Osteoblast (primary cell): ENCODE data around the gene SNRPB2. TPM values are rescaled to one million over a fixed set of nuclear protein-coding genes. Genes with fewer than 3 reads are reported as not detected.

Experiments
- DNase-seq: peaks from one replicate; pipeline ENCODE4 v3.0.0; 2011; ENCODE audit warnings: low spot score, mixed read lengths; ENCODE audit not compliant: insufficient read length; ENCODE audit errors: missing footprints
- H2AFZ ChIP-seq: 2 replicates; pipeline ENCODE4 v1.6.0; 2011; ENCODE audit warnings: mild to moderate bottlenecking, low read length
- H3K27ac ChIP-seq: 2 replicates; pipeline ENCODE4 v1.5.1; 2011; ENCODE audit warnings: mild to moderate bottlenecking, low read depth, low read length, moderate library complexity
- H3K27me3 ChIP-seq: 2 replicates; pipeline ENCODE4 v1.6.0; 2012; ENCODE audit warnings: mild to moderate bottlenecking, control low read depth, inconsistent platforms, low read length, moderate library complexity; ENCODE audit not compliant: insufficient read depth
- H3K36me3 ChIP-seq: 2 replicates; pipeline ENCODE4 v1.5.1; 2011; ENCODE audit warnings: mild to moderate bottlenecking, low read length, control low read depth, moderate library complexity; ENCODE audit not compliant: insufficient read depth
- H3K4me1 ChIP-seq: 2 replicates; pipeline ENCODE4 v1.5.1; 2011; ENCODE audit warnings: mild to moderate bottlenecking, low read length, control low read depth, moderate library complexity; ENCODE audit not compliant: insufficient read depth
- H3K4me2 ChIP-seq: 2 replicates; pipeline ENCODE4 v1.6.0; 2011; ENCODE audit warnings: mild to moderate bottlenecking, low read length; ENCODE audit not compliant: insufficient read depth
- H3K4me3 ChIP-seq: fragments of 200-600 bp; sonication (generic); 3 replicates; pipeline ENCODE4 v1.5.1; 2012; ENCODE audit warnings: mild to moderate bottlenecking, low read length, inconsistent platforms; ENCODE audit not compliant: insufficient read depth
- H3K79me2 ChIP-seq: 2 replicates; pipeline ENCODE4 v1.6.0; 2012; ENCODE audit warnings: mild to moderate bottlenecking, low read length, control low read depth, inconsistent platforms; ENCODE audit not compliant: insufficient read depth
- H3K9me3 ChIP-seq: 2 replicates; pipeline ENCODE4 v1.5.1; 2011; ENCODE audit warnings: low read depth, low read length, control low read depth
- H4K20me1 ChIP-seq: 2 replicates; pipeline ENCODE4 v1.6.0; 2012; ENCODE audit warnings: mild to moderate bottlenecking, low read length, control low read depth; ENCODE audit not compliant: insufficient read depth
- CTCF ChIP-seq: IDR thresholded peaks from 2 replicates; pipeline ENCODE4 v1.5.1; 2011; ENCODE audit warnings: mild to moderate bottlenecking, low read depth, low read length, moderate library complexity; ENCODE audit errors: extremely low read depth
- total RNA-seq: library from RNA; depleted of rRNA; stranded (reverse); fragments of >200 nt; gene quantifications from 2 replicates; pipeline ENCODE4 v1.2.3, GENCODE V29; 2012

The SNRPB2 gene
- total RNA-seq, 1 donor = 50.3 TPM

DNA sequence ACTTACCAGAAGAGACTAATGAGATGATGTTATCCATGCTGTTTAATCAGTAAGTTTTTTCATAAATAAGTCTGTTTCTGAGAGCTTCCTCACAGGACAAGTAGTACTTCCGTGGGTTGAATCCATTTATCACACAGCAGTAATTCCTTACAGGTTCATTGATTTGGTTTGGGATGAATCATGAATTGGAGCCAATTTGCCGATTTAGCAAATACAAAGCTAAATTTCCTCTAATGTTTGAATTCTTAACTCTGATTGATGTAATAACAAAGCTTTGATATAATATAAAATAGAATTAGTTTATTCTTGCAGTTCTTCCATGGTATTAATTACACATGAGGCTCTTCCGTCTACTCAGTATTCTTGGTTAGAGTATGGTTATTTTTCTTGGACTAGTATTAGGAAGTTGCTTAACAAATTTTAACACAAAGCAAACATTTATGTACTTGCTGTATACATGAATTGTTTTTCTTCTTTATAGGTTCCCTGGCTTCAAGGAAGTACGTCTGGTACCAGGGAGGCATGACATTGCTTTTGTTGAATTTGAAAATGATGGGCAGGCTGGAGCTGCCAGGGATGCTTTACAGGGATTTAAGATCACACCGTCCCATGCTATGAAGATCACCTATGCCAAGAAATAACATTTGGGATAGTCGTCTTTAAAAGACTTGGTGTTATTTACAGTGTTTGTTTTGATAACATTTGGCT, 10.7 kb downstream of the SNRPB2 start:
- Histone ChIP-seq H3K27ac (no peak overlapping the region), H3K4me1 (no peaks in the 10 kb centered on the region), H3K27me3 (no peaks in the 10 kb centered on the region), H3K4me3 (no peak overlapping the region), H3K4me2 (no peak overlapping the region), H3K79me2 (peaks cover 10% of the 10 kb centered on the region), H3K36me3 (peaks cover 38% of the 10 kb centered on the region), H4K20me1 (peaks cover 5% of the 10 kb centered on the region), H3K9me3 (no peaks in the 10 kb centered on the region), H2AFZ (no peak overlapping the region)
- TF ChIP-seq CTCF = no peak
- DNase-seq = no peak

DNA sequence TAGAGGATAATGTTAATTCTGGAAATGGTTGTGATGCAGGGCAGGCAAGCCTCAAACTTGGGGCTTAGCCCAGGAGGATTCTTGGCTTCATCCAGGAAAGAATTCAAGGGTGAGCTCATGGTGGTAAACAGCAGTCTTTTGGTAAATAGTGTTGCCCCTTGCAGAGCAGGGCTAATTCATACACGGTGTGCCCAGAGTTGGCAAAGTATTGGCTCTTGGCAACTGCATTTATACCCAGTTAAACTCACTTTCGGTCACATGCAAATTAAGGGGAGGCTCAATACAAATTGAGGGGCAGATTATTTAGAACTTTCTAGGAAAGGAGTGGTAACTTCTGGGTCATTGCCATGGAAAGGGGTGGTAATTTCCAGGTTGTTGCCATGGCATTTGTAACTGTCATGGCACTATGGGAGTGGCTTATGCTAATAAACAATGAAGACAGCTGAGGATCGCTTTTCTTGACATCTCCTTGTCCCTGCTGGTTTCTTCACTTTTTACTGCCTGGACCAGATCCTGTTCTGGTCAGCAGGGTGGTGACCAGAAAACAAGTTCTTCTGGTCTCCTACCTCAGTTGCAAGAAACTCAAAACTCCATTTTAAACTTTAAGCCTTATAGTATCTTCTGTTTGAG, 14.5 kb downstream of the SNRPB2 start:
- H3K9me3 ChIP-seq = no peaks in the 10 kb centered on the region
- no peak for TF ChIP-seq CTCF
- DNase-seq = no peak
- no peak overlapping the region for H3K27ac ChIP-seq
- no peaks in the 10 kb centered on the region for H3K79me2 ChIP-seq
- no peaks in the 10 kb centered on the region for H3K4me1 ChIP-seq
- no peaks in the 10 kb centered on the region for H3K27me3 ChIP-seq
- H3K4me2 ChIP-seq = no peak overlapping the region
- no peak overlapping the region for H2AFZ ChIP-seq
- H3K36me3 ChIP-seq = peaks cover 19% of the 10 kb centered on the region
- H4K20me1 ChIP-seq = no peaks in the 10 kb centered on the region
- H3K4me3 ChIP-seq = no peak overlapping the region

DNA sequence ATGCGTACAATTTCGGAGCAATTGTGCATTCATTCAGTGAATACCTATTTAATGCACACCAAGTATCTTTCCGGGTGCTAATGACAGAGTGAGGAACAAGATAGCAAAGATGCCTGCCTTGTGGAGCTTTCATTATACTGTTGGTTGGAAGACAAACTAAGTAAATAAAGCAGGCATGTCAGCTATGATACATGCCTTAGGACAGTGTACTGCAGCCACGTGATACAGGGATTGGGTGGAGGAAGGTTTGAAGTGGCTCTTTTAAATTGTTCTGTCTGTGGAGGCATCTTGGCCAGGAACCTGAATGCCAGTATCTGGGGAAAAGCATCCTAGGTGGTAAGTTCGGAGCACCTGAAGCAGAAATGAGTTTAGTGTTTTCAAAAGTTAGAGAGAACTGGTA, 15.4 kb downstream of the SNRPB2 start:
- H3K9me3 ChIP-seq = no peaks in the 10 kb centered on the region
- H2AFZ ChIP-seq = no peak overlapping the region
- no peak overlapping the region for H3K27ac ChIP-seq
- H4K20me1 ChIP-seq = no peaks in the 10 kb centered on the region
- TF ChIP-seq CTCF = no peak
- peaks cover 10% of the 10 kb centered on the region for H3K36me3 ChIP-seq
- H3K27me3 ChIP-seq = no peaks in the 10 kb centered on the region
- no peaks in the 10 kb centered on the region for H3K79me2 ChIP-seq
- DNase-seq = no peak
- no peak overlapping the region for H3K4me3 ChIP-seq
- H3K4me1 ChIP-seq = no peaks in the 10 kb centered on the region
- H3K4me2 ChIP-seq = no peak overlapping the region

DNA sequence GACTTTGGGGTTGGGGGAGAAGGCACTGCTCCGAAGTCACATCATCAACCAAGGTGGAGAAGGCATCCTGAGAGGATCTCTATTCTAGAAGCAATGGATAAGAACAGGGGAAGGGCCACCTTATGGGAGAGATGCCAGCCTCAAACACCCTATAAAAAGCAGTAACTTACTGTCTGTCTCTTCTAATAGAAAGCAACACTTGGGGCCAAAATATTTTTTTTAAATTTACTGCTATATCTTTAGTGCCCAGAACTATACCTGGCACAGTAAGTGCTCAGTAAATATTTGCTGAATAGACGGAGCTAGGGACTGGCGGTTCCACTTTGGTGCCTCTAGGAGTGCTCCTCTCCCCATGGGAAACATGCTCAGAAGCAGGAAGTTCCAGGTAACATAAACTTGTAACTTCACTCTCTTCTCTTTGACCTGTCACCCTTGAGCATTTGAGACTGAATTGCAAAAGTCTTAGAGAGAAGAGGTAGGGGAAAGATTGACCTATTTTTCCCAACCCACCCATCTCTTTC, 17.5 kb downstream of the SNRPB2 start:
- Histone ChIP-seq H3K4me2 (no peak overlapping the region), H3K4me3 (no peak overlapping the region), H4K20me1 (no peaks in the 10 kb centered on the region)

More for the DNA sequence above, 17.5 kb downstream of the SNRPB2 start:
- Histone ChIP-seq H3K79me2 (no peaks in the 10 kb centered on the region), H3K27me3 (no peaks in the 10 kb centered on the region), H3K36me3 (no peaks in the 10 kb centered on the region), H3K27ac (no peak overlapping the region), H2AFZ (no peak overlapping the region), H3K9me3 (no peaks in the 10 kb centered on the region), H3K4me1 (no peaks in the 10 kb centered on the region)
- TF ChIP-seq CTCF = no peak
- no peak for DNase-seq
